CD4-positive, alpha-beta T cell treated with Interleukin-1 beta for 1 hour (primary cell): Measurements from ENCODE around the gene GDPD4.
"Not testable (repeated sequence)": the region's sequence is repeated elsewhere in the genome, so short reads cannot be mapped to it uniquely, and the experiment has no call there.

Experiments used
- DNase-seq, 2 donors: peaks; one replicate each; pipeline ENCODE4 v3.0.0-alpha.2; 2020 to 2022

The GDPD4 gene

DNA sequence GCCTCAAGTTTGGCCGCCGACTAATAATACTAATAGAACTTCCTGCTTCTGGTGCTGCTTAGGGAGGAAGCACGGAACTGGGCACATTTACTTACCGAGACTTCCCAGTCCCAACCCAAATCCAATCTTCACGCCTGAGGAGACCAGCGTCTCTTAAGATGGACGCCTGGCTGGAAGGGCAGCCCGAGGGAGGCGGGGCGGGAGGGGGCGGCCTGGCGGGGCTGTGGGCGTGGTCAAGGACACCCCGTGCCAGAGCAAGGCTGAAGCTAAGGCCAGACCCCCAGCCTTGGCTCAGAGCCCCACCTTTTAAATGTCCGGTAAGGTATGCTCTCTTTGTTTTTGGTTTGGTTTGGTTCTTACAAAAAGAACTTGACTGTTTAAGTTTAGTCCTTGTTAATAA lies at the start of gene GDPD4:
Gene GDPD4, minus strand, starts transcription at position 177 of the 400 bp plus-strand sequence. CDS start 16,549 bp downstream, outside the sequence.
- DNase-seq: no peak

GRCh38 chr11:77347948-77348347 lies 46.5 kb upstream of the GDPD4 start:
- DNase-seq: no peak

DNA sequence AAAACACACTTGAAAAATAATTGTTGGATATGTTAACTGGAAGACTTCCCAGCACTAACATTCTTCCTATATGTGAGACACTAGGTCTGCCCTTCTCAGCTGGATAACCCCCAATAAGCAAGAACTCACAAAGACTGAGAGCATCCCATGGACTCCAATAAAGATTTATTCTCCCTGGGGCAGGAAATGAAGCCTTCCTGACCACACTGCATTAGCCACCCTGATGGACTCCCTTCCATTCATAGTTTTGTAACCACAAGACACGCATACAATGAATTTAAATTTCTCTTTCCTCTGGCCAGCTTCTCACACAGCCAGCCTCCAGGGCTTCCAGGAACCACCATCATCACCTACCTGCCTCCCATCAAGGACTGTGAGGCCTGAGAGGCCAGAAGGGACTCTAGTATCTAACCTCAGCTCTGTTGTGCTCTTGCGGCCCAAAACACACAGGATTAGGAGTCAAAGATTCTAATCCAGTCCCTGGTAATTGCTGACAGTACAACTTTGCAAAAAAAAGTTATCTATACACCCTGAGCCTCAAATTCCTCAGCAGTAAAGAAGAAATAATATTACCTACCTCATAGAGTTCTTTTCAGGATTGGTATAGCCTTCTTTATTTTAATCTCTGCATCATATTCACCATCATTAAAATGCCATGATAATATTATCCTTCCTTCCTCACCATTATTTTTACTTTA lies 45.6 kb upstream of the GDPD4 start:
- DNase-seq: no peak

GRCh38 chr11:77345621-77346020 lies 44.1 kb upstream of the GDPD4 start:
- no peak for DNase-seq

GRCh38 chr11:77340501-77340900 lies 39.0 kb upstream of the GDPD4 start:
- no peak for DNase-seq

GRCh38 chr11:77332259-77332658 lies 30.8 kb upstream of the GDPD4 start:
- DNase-seq: no peak

- no peak for DNase-seq
These were observed 23.7 kb upstream of the GDPD4 start for GRCh38 chr11:77325159-77325558.

- DNase-seq: no peak
These were observed 23.0 kb upstream of the GDPD4 start for GRCh38 chr11:77324508-77324907.

- DNase-seq: no peak
These were observed 21.6 kb upstream of the GDPD4 start for GRCh38 chr11:77322926-77323590.

DNA sequence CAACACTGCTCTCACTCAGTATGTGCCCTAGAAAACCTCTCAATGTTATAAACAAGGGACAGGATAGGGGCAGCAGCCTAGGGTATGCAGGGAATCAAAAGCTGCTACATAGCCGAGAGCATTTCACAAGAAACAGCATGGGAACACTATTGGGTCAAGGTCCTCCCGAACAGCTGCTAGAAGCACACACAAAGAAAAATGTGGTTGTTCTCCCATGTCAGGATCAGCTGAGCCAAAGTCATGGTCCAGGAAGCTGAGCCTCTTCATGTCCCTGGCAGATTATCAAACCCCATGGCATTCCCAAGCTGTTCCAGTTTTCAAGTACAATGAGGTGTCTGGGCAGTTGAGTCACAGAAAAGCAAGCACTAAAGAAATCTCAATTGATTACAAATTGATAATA lies 21.0 kb upstream of the GDPD4 start:
- DNase-seq: no peak

DNA sequence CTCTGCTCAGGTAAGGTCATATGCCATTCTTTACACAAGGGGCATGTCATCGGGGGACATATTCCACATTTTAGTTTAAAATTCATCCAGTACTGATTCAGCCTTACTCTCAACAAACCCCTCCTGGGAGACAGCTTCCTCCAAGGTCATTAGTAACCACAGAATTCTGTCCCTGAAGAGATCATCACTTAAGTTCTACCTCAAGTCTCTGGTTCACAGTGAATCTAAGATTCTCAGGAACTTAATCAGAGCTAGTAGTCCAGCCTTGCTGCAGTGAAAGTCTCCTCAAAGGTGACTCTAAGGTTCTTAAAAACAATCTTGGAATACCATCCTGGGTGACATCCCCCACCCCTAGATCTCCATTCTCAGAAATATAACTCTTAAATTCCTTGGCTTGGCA lies 18.9 kb upstream of the GDPD4 start:
- no peak for DNase-seq

- DNase-seq: no peak
These were observed 17.1 kb upstream of the GDPD4 start for GRCh38 chr11:77318600-77318999.

DNA sequence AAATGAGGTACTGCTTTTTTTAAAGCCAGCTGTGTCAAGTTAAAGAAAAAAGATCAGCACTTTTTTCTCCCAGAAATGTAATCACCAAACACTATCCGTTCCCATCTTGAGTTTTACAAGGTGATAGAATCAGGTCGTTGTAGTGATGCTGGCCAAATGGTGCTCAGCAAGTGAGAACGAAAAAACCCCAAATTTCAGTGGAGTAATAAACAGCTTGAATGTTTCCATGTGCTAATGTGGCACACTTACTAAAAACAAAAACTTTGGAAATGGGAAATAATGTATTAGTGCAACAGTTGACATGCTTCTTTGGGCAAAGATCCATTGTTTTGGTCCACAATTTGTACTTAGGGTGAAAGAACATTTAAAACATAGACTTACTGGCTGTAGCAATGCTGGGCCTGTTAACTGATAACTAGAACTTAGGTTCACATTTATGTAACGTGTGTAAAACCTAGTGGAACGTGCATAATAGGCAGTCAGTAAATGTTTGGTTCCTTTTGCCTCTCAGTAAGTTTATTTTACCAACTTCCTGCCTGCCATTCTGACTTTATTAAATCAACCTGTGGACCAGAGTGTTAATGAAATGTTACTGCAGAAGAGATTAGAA lies 15.4 kb upstream of the GDPD4 start:
- DNase-seq: no peak

DNA sequence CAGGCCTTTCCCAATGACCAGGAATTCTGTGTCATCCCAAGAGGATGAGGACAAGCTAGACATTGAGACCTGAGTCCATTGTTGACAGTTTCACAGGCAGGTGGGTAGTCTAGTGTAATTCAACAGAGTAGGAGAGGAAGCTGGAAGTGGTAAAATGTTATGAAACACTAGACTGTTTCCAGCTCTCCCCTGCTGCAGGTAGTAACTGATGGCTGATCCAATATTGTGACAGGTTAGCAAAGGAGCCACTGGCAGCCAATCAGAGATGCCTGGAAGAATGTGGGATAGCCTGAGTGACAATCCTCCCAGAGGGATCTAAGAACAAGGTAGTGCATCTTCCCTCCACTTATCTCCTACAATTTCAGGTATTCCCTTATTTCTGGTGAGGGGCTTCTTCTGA lies 10.6 kb upstream of the GDPD4 start:
- DNase-seq: no peak

GRCh38 chr11:77311701-77312100 lies 10.2 kb upstream of the GDPD4 start:
- DNase-seq: no peak

GRCh38 chr11:77310721-77311120 lies 9.2 kb upstream of the GDPD4 start:
- DNase-seq: no peak

DNA sequence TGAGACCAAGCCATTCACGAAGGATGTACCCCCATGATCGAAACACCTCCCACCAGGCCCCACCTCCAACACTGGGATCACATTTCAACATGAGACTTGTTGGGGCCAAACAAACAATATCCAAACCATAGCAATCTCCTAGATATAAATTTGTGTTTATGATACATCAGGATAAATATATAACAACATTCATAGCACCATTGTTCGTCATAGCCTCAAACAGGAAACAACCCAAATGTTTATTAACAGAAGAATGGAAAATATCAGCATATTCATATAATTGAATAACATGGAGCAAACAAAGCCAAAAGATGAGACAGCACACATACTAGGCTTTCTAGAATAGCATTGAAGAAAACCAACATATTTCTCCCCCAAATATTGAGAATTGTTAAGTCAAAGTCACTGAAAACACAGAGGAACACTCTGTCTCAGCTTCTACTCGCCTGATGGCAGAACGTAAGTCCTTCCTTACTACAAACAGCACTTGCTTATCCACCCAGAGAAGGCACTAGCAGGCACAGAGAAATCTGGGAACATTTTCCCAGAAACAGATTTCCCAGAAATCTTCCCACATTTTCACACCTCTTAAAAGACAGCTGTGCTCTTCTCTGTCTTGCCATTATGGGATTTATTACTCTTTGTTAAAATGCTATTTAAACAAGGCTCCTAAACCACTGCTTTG lies 8.1 kb upstream of the GDPD4 start:
- DNase-seq: no peak

DNA sequence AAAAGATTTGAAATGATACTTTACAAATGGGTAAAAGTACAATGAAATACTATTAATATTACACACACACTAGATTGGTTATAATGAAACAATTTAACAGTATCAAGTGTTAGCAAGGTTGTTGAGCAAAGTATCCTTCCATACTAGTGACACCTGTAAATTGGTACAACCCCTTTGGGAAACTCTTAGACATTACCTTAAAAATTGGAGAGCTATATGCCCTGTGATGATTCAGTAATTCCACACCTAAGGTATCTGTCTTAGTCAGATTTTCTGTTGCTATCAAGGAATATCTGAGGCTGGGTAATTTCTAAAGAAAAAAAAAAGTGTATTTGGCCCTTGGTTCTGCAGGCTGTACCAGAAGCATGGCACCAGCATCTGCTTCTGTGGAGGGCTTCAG lies 7.4 kb upstream of the GDPD4 start:
- DNase-seq: no peak

GRCh38 chr11:77303328-77303727 lies 1.8 kb upstream of the GDPD4 start:
- no peak for DNase-seq

DNA sequence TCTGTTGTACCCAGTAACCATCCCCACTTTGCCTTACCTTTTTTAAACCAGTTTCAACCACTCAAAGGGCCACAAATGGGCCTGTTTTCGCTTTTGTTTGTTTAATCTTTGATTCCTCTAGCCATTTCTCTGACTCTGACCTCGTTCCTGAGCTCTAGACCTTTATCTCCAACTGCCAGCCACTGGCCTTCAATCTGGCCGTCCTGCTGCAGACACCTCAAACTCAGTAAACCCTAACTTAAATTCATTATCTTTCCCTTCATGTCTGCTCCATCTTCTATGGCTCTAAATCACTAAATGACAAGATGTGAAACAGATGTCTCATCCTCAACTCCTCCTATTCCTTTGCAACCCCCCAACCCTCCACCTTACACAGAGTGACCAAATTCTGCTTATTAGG lies 1.3 kb upstream of the GDPD4 start:
- DNase-seq: no peak

DNA sequence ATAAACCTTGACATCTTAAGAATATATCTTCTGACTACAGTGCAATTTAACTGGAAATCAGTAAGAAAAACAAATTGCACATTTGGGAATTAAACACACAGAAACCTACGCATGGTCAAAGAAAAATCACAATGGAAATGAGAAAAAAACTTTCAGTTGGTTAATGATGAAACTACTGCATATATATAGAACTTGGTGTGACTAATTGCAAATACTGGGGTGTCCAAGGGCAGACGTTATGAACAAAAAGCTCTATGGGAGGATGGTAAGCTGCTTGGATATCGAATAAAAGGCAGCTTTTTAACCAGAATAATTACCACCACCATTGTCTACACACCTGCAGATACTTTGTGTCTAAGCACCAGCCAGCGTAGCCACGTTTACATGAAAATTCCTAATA lies 791 bp downstream of the GDPD4 start:
- no peak for DNase-seq

GRCh38 chr11:77300028-77300427 lies 1.5 kb downstream of the GDPD4 start:
- DNase-seq: not testable (repeated sequence)

- no peak for DNase-seq
These were observed 1.9 kb downstream of the GDPD4 start for GRCh38 chr11:77299528-77299993.

DNA sequence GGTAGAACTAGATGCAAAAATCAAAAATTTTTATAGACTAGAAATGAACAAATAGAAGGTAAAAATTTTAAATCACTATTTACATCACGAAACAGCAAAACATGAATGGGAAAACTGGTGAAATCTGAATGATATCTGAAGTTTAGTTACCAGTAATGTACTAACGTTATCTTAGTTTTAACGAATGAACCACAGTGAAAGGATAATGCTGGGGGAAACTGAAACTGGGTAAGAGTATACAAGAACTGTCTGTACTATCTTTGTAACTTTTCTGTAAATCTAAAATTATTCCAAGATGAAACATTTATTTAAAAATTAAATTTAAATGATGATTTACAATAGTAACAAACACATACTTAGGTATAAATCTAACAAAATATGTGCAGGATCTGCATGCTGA lies 7.4 kb downstream of the GDPD4 start:
- no peak for DNase-seq
